Omental fat pad (tissue), 4 donors: ENCODE data around the gene ARHGAP10. TPM values are rescaled to one million over a fixed set of nuclear protein-coding genes. Genes with fewer than 3 reads are reported as not detected.

ENCODE experiments used
- ATAC-seq: fragments of 150-250 bp; one replicate; pipeline ENCODE4 v1.9.1; 2016; ENCODE audit warnings: mild to moderate bottlenecking, moderate library complexity; ENCODE audit not compliant: low FRiP score
- DNase-seq: peaks from one replicate; pipeline ENCODE4 v3.0.0-alpha.2; 2019; ENCODE audit warnings: low spot score
- total RNA-seq, 4 donors: library from RNA; depleted of rRNA; stranded (reverse); fragments of >200 nt; gene quantifications; one replicate each; pipeline ENCODE4 v1.1.0, GENCODE V29; 2016
- TF ChIP-seq, protein P1 (sequence below), 3 donors: fragments of 450-650 bp; IDR thresholded peaks; one replicate each; pipeline ENCODE4 v1.5.1; 2016 to 2017; ENCODE audit warnings: antibody characterized with exemption in 3 of 3, mild to moderate bottlenecking in 3 of 3, moderate library complexity in 2 of 3

The ARHGAP10 gene
- total RNA-seq, 4 donors from 2014 or later, result 48.7 to 96.2 (median 57.0) TPM

DNA sequence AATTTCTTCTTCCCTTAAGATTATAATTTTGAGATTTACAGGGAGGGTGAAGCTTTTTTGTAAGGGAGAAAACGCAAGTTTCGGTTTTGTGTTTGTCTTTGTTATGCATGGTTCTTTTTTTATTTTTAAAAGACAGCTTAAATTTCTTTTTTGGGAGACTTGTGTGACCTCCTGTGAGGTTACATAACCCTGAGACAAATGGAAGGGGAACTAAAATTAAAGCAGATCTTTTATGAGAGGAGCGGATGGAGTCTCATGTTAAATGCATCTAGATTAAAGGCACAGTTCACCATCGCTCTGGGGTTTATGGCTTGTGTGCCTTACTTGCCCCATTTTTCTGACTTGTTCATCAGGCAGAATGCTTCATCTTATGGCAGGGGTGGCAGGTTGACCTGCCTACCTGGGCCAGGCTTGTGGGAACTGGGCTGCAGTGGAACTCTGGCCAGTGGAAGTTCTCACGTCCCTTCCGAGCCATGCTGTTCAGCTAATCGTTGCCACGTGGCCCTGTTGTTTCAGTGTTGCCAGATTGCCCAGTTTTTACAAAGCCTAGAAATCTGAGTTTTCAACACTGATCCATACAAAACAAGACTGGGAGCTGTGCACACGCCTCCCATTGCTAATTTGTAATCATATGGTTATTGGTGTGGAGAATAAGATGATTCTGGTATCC, 291.8 kb downstream of the ARHGAP10 start:
- DNase-seq, result no peak
- no peak for ATAC-seq
- TF ChIP-seq, protein P1, sequence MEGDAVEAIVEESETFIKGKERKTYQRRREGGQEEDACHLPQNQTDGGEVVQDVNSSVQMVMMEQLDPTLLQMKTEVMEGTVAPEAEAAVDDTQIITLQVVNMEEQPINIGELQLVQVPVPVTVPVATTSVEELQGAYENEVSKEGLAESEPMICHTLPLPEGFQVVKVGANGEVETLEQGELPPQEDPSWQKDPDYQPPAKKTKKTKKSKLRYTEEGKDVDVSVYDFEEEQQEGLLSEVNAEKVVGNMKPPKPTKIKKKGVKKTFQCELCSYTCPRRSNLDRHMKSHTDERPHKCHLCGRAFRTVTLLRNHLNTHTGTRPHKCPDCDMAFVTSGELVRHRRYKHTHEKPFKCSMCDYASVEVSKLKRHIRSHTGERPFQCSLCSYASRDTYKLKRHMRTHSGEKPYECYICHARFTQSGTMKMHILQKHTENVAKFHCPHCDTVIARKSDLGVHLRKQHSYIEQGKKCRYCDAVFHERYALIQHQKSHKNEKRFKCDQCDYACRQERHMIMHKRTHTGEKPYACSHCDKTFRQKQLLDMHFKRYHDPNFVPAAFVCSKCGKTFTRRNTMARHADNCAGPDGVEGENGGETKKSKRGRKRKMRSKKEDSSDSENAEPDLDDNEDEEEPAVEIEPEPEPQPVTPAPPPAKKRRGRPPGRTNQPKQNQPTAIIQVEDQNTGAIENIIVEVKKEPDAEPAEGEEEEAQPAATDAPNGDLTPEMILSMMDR (IDR thresholded peaks at IDR 0.05), result no peak

DNA sequence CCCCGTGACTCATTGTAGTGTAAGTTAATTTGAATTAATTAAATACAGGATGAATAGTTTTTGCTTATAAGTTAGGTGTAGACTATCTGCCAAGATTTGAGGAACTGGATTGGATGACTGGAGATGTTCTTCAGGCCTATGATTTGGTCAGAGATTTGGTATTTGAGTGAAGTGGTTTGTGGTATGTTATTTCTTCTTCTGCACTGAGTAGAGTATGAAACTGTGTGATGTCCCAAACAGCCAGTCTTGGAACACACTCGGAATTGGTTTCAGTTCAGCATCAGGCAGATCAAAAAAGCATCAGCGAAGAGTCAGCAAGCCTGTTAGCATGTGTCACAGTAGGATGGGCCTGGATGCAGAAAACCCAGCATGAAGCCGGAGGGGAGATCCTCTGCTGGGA, 294.1 kb downstream of the ARHGAP10 start:
- DNase-seq (no peak), ATAC-seq (no peak)
- TF ChIP-seq, protein P1 (IDR thresholded peaks at IDR 0.05), result no peak

DNA sequence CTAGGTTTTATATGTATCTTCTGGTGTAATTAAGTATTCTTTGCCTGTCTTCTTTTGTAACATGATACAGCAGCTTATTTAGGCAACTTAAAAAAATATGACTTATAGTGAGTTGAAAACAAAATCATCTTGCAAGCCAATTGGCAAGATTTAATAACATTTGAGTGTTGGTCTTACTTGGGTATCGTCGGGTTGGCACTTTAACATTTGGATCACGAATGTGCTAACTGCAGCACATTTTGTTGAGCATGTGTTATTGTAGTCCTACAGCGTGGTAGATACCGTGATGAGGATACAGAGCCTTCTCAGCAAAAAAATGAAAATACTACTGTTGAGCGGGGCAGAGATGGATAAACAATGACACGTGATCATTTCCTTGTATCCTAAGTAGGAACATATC, 295.3 kb downstream of the ARHGAP10 start:
- TF ChIP-seq, protein P1 (IDR thresholded peaks at IDR 0.05), result no peak

DNA sequence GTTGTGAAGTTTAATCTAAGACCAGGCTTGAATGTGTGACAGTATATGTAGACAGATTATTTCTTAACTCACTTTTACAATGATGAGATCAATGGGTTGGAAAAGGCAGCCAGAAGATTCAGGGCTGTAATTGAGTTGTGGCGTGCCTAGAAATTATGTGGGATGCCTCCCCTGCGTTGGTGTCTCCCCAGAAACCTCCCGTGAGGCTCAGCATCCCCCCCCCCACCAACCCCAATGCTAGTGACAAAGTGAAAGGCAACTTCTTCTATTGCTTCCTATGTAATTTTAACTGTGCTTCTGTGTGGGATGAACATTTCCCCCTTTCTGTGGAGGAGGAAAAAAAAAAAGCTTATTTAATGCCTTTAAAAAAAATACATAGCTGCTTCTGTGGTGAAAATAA, 297.9 kb downstream of the ARHGAP10 start:
- ATAC-seq, result no peak

More for the DNA sequence above, 295.3 kb downstream of the ARHGAP10 start:
- DNase-seq, result no peak
- ATAC-seq, result no peak

DNA sequence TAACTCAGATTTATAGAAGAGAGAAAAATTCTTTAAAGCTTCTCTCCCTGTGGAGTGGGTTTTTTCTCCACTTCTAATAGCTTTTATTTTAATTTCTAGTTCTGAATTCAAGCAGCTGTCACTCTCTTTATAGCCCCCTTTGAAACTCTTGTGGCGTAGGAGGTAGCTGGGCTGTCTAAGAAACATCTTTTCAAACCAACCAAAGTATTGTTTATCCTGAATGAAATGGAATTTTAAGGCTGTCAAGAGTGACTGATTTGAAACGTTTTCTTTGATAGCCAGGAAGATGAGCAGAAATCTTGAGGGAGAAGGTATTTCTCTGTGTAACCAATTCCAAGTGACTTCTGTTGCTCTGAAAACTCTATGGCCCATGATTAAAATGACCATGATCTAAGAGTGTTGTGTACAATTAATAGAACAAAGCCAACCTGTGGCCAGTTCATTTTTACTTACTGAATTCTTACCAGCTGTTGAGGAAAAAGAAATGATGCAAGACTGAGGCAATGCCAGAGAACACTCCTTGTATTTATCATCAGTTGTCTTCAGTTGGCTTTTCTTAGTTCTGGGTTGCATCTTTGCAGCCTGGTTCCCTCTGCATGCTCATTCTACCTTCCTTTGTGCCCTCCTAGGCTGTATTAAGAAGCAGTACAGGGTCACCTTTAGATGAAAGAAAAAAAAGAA, 298.4 kb downstream of the ARHGAP10 start:
- no peak for DNase-seq
- no peak for ATAC-seq
- TF ChIP-seq, protein P1 (IDR thresholded peaks at IDR 0.05), result no peak

More for the DNA sequence above, 297.9 kb downstream of the ARHGAP10 start:
- TF ChIP-seq, protein P1 (IDR thresholded peaks at IDR 0.05), result no peak
- DNase-seq, result no peak

DNA sequence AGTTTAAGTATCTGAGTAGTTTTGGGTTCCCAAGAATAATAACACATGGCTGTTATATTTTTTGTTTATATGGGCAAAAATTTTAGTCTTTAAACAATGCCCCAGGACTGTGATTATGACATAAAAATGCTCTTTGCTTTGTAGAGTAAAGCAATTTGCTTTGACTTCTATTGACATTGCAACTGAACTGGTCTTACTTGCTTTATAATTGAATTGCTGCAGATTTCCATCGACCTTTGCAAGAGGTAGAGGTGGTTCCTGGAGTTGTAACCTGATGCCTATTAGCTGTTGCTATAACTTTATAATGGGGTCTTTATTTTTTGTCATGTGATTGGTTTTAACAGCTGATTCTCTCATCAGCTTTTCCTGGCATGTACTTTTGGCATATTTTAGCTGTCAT, 302.9 kb downstream of the ARHGAP10 start:
- ATAC-seq (no peak), DNase-seq (no peak)
- TF ChIP-seq, protein P1 (IDR thresholded peaks at IDR 0.05), result no peak
